Heart left ventricle (tissue), 16 donors: ENCODE results near the gene NUDT16L1. TPM values are rescaled to one million over a fixed set of nuclear protein-coding genes. Genes with fewer than 3 reads are reported as not detected.
A peak's percentile ranks its signal among the peaks of the same experiment; 100 is the strongest.

Experiments
- ATAC-seq, 4 donors: fragments of 200-7000 bp; cut with Tn5 transposase; one replicate each; pipeline ENCODE4 v1.9.1; 2020 to 2022; ENCODE audit warnings: moderate library complexity in 4 of 4, mild to moderate bottlenecking in 3 of 4, moderate number of reproducible peaks in 1 of 4
- DNase-seq, 5 donors: peaks; one replicate each; pipeline ENCODE4 v3.0.0-alpha.2; 2020
- H3K27ac ChIP-seq, 12 donors: fragments of 200-600 bp; sonication (generic) in 4 of 12; one replicate each; pipeline versions ENCODE4 v1.5.0 to v1.8.0; 2016 to 2022; ENCODE audit warnings: mild to moderate bottlenecking in 2 of 12
- H3K27me3 ChIP-seq, 9 donors: fragments of 200-600 bp; sonication (generic) in 2 of 9; one replicate each; pipeline versions ENCODE4 v1.5.1 to v1.8.0; 2016 to 2022; ENCODE audit warnings: mild to moderate bottlenecking in 3 of 9
- H3K36me3 ChIP-seq, 9 donors: fragments of 200-600 bp; sonication (generic) in 2 of 9; one replicate each; pipeline versions ENCODE4 v1.5.0 to v1.8.0; 2018 to 2022; ENCODE audit warnings: mild to moderate bottlenecking in 2 of 9
- H3K4me1 ChIP-seq, 12 donors: fragments of 200-600 bp; sonication (generic) in 4 of 12; one replicate each; pipeline versions ENCODE4 v1.5.0 to v1.8.0; 2016 to 2022; ENCODE audit warnings: mild to moderate bottlenecking in 3 of 12
- H3K4me3 ChIP-seq, 12 donors: fragments of 200-600 bp; sonication (generic) in 4 of 12; one replicate each; pipeline versions ENCODE4 v1.5.0 to v1.8.0; 2017 to 2022; ENCODE audit warnings: mild to moderate bottlenecking in 9 of 12, moderate library complexity in 4 of 12
- H3K9me3 ChIP-seq, 12 donors: fragments of 200-600 bp; sonication (generic) in 4 of 12; one replicate each; pipeline versions ENCODE4 v1.5.0 to v1.8.0; 2016 to 2022; ENCODE audit warnings: mild to moderate bottlenecking in 1 of 12
- CTCF ChIP-seq, 12 donors: fragments of 200-600 bp; sonication (generic) in 4 of 12; IDR thresholded peaks; one replicate each; pipeline versions ENCODE4 v1.5.0 to v1.8.0; 2018 to 2022; ENCODE audit warnings: antibody characterized with exemption in 12 of 12, mild to moderate bottlenecking in 5 of 12
- POLR2A ChIP-seq, 2 donors: fragments of 450-650 bp; IDR thresholded peaks; one replicate each; pipeline ENCODE4 v1.6.1; 2017; ENCODE audit warnings: antibody characterized with exemption in 2 of 2, mild to moderate bottlenecking in 2 of 2, moderate library complexity in 2 of 2
- WGBS, 4 donors: extraction: QIAGEN DNeasy Blood & Tissue Kit in 2 of 4; methylation state at CpG; one replicate each; pipeline versions ENCODE4 v1.1.5 to v1.1.7; 2013 to 2018; 5-methylcytosine and 5-hydroxymethylcytosine counted together
- intact Hi-C, 10 donors: fragments of 100-400 bp; cut with DNase I; formaldehyde crosslinking; loops; one replicate each; pipeline versions ENCODE4 v1.11.1 to v1.14.2; 2022
- polyA plus RNA-seq, 2 donors: library from polyadenylated mRNA; stranded (reverse); fragments of 200-250 nt; gene quantifications; one replicate each; pipeline ENCODE4 v1.2.3, GENCODE V29; 2013
- total RNA-seq, 9 donors: library from RNA; depleted of rRNA in 2 of 9; stranded (reverse); fragments of >200 nt in 2 of 9; fragmentation: NEBNext Ultra II Directional in 3 of 9; extraction: Animal tissue kit (Norgen Biotek cat#: 25700) in 3 of 9; gene quantifications; one replicate each; pipeline versions ENCODE4 v1.1.0 to v1.2.4, GENCODE V29; 2016 to 2023
- donor health status: ischemic (EF 13 %, LVEDD 7.1; RV severe dilation, severe dysfunction).
- donor health status: healthy with polysubstance abuse.
- donor health status: DM: no; HTN: yes; CAD: no.
- donor health status: DM: no; HTN: no; CAD: no.
- donor health status: ischemic (EF 25% LVEDD 6.9; RV normal size, moderate dysfunction).
- donor health status: ischemic (EF 25% LVEDD 5.7; RV mildly dilated, moderate dysfunction).
- donor health status: healthy.
- donor health status: DM: yes; HTN: yes; CAD: no.
- donor health status: ischemic (EF 35%, LVEDD 5.7; RV mildly dilated, moderate dysfunction).
- donor health status: nonischemic (EF 11% LVEDD 7.7; RV severe dilation, severe dysfunction).
- donor health status: DM: yes; HTN: yes; CAD: no.
- donor health status: PGD.
- donor health status: ischemic (EF 29% LVEDD 5.4; RV normal size, mild dysfunction).
- donor health status: nonischemic (EF 23%, LVEDD 6.1; RV moderate dilation, normal function).

The NUDT16L1 gene
- total and polyA plus RNA-seq, 11 donors = 33.1 to 65.2 (median 47.5) TPM

GRCh38 chr16:4697848-4698291, 4.5 kb downstream of the NUDT16L1 start:
- peaks cover 5 to 44% (median 19%) of the 10 kb centered on the region in 12 donors for H3K4me1 ChIP-seq

GRCh38 chr16:4698321-4699045, 5.1 kb downstream of the NUDT16L1 start:
- peaks cover 0 to 83% (median 70%) of the 10 kb centered on the region in 9 donors for H3K36me3 ChIP-seq
- H3K4me3 ChIP-seq = no peak overlapping the region
- H3K27ac ChIP-seq = no peak overlapping the region
- H3K4me1 ChIP-seq = peaks cover 4 to 40% (median 16%) of the 10 kb centered on the region in 12 donors
- WGBS, 4 donors = 91 to 95% (median 93%) methylated on average over 23 to 36 of the region's 36 CpGs
- DNase-seq (peak in 1 of 5 donors; percentile 27), ATAC-seq (no peak)
- H3K27me3 ChIP-seq = no peaks in the 10 kb centered on the region
- no peaks in the 10 kb centered on the region for H3K9me3 ChIP-seq
- TF ChIP-seq POLR2A (IDR thresholded peaks at IDR 0.05) (no peak), CTCF (IDR thresholded peaks at IDR 0.05) (no peak)
- intact Hi-C loops = loop anchor here in 2 of 10 donors (5.0 to 10.0 kb wide), 2 partner anchors 34 to 256 kb away; partner anchors contain the start of genes ANKS3 (in 1 of the 2), DNAAF8 (in 1 of the 2) and SEC14L5 (in 1 of the 2)

More at GRCh38 chr16:4697848-4698291, 4.5 kb downstream of the NUDT16L1 start:
- intact Hi-C loops = loop anchor here in 2 of 10 donors (5.0 to 10.0 kb wide), 2 partner anchors 34 to 257 kb away; partner anchors contain the start of genes ANKS3 (in 1 of the 2), DNAAF8 (in 1 of the 2) and SEC14L5 (in 1 of the 2)
- 85 to 91% (median 89%) methylated on average over 5 to 9 of the region's 9 CpGs for WGBS, 4 donors
- Histone ChIP-seq H3K27me3 (no peaks in the 10 kb centered on the region), H3K27ac (no peak overlapping the region), H3K4me3 (no peak overlapping the region), H3K36me3 (peaks cover 0 to 80% (median 67%) of the 10 kb centered on the region in 9 donors), H3K9me3 (no peaks in the 10 kb centered on the region)
- no peak for ATAC-seq
- TF ChIP-seq POLR2A (IDR thresholded peaks at IDR 0.05) (no peak), CTCF (IDR thresholded peaks at IDR 0.05) (no peak)
- peak in 1 of 5 donors; percentile 25 for DNase-seq

GRCh38 chr16:4699046-4699556, 5.7 kb downstream of the NUDT16L1 start:
- intact Hi-C loops = loop anchor here in 2 of 10 donors (5.0 to 10.0 kb wide), 2 partner anchors 33 to 256 kb away; partner anchors contain the start of genes ANKS3 (in 1 of the 2), DNAAF8 (in 1 of the 2) and SEC14L5 (in 1 of the 2)
- Histone ChIP-seq H3K27me3 (no peaks in the 10 kb centered on the region), H3K9me3 (no peaks in the 10 kb centered on the region), H3K4me3 (no peak overlapping the region), H3K27ac (no peak overlapping the region), H3K4me1 (peaks cover 4 to 37% (median 16%) of the 10 kb centered on the region in 12 donors), H3K36me3 (peaks cover 0 to 88% (median 73%) of the 10 kb centered on the region in 9 donors)
- DNase-seq (no peak), ATAC-seq (no peak)
- WGBS, 4 donors = 86 to 91% (median 89%) methylated on average over 17 to 19 of the region's 19 CpGs
- TF ChIP-seq CTCF (IDR thresholded peaks at IDR 0.05) (no peak), POLR2A (IDR thresholded peaks at IDR 0.05) (no peak)
